Muscle layer of duodenum (tissue), 2 donors: ENCODE data around the gene NDUFC2.
A peak's percentile ranks its signal among the peaks of the same experiment; 100 is the strongest.

Experiments
- H3K27ac ChIP-seq: one replicate; pipeline ENCODE4 v1.7.0; 2013; ENCODE audit warnings: mild to moderate bottlenecking, low read length
- H3K27me3 ChIP-seq: one replicate; pipeline ENCODE4 v1.7.0; 2013; ENCODE audit warnings: low read depth, mild to moderate bottlenecking, control low read depth, low read length
- H3K36me3 ChIP-seq, 2 donors: one replicate each; pipeline ENCODE4 v1.7.0; 2013; ENCODE audit warnings: low read length in 2 of 2, control low read depth in 1 of 2, mild to moderate bottlenecking in 1 of 2; ENCODE audit not compliant: insufficient read depth in 2 of 2, control insufficient read depth in 1 of 2
- H3K4me1 ChIP-seq, 2 donors: one replicate each; pipeline ENCODE4 v1.7.0; 2013; ENCODE audit warnings: low read length in 2 of 2, mild to moderate bottlenecking in 2 of 2, control low read depth in 1 of 2, moderate library complexity in 1 of 2; ENCODE audit not compliant: insufficient read depth in 2 of 2, control insufficient read depth in 1 of 2
- H3K4me3 ChIP-seq, 2 donors: one replicate each; pipeline ENCODE4 v1.7.0; 2013; ENCODE audit warnings: low read length in 2 of 2, low read depth in 1 of 2, mild to moderate bottlenecking in 1 of 2
- H3K9me3 ChIP-seq, 2 donors: one replicate each; pipeline ENCODE4 v1.7.0; 2013; ENCODE audit warnings: low read length in 2 of 2, control low read depth in 1 of 2, mild to moderate bottlenecking in 1 of 2; ENCODE audit not compliant: control insufficient read depth in 1 of 2
- donor health status: healthy.

NDUFC2 gene

GRCh38 chr11:78023426-78023825 lies 56.2 kb downstream of the NDUFC2 start:
- H3K4me1 ChIP-seq: no peaks in the 10 kb centered on the region
- no peak overlapping the region for H3K27ac ChIP-seq
- no peaks in the 10 kb centered on the region for H3K36me3 ChIP-seq
- H3K9me3 ChIP-seq: no peaks in the 10 kb centered on the region
- peak overlapping the region; percentile 54 to 70 for H3K4me3 ChIP-seq
- no peaks in the 10 kb centered on the region for H3K27me3 ChIP-seq

- Histone ChIP-seq H3K36me3 (no peaks in the 10 kb centered on the region), H3K27me3 (no peaks in the 10 kb centered on the region), H3K9me3 (no peaks in the 10 kb centered on the region), H3K4me1 (no peaks in the 10 kb centered on the region), H3K27ac (peak within 1 kb of the TSS; percentile 31), H3K4me3 (peak within 1 kb of the TSS; percentile 54 to 70)
These were observed 57.0 kb downstream of the NDUFC2 start, which contains the start of gene KCTD14 for GRCh38 chr11:78022397-78023396. KCTD14 (minus strand) TSS chr11:78023276; CDS start chr11:78023249, 27 bp downstream.

- Histone ChIP-seq H3K4me1 (no peaks in the 10 kb centered on the region), H3K27ac (peak overlapping the region; percentile 31), H3K27me3 (no peaks in the 10 kb centered on the region), H3K4me3 (no peak overlapping the region), H3K9me3 (no peaks in the 10 kb centered on the region), H3K36me3 (no peaks in the 10 kb centered on the region)
These were observed 58.1 kb downstream of the NDUFC2 start for GRCh38 chr11:78021611-78022010.

- peaks cover 6 to 8% of the 10 kb centered on the region in 2 donors for H3K36me3 ChIP-seq
- no peak overlapping the region for H3K27ac ChIP-seq
- H3K4me3 ChIP-seq: no peak overlapping the region
- H3K27me3 ChIP-seq: no peaks in the 10 kb centered on the region
- H3K4me1 ChIP-seq: no peaks in the 10 kb centered on the region
- H3K9me3 ChIP-seq: no peaks in the 10 kb centered on the region
These were observed 59.4 kb downstream of the NDUFC2 start for GRCh38 chr11:78020246-78020645.

- peaks cover 6 to 8% of the 10 kb centered on the region in 2 donors for H3K36me3 ChIP-seq
- H3K27ac ChIP-seq: no peak overlapping the region
- H3K27me3 ChIP-seq: no peaks in the 10 kb centered on the region
These were observed 59.9 kb downstream of the NDUFC2 start for GRCh38 chr11:78019808-78020207.

More at GRCh38 chr11:78019808-78020207, 59.9 kb downstream of the NDUFC2 start:
- Histone ChIP-seq H3K4me1 (no peaks in the 10 kb centered on the region), H3K9me3 (no peaks in the 10 kb centered on the region), H3K4me3 (no peak overlapping the region)
